ENCODE data around the gene SMG5. TPM values are rescaled to one million over a fixed set of nuclear protein-coding genes. Genes with fewer than 3 reads are reported as not detected.

SMG5 gene
- total RNA-seq, 1 experiment from 2014 or later, result 103 TPM

DNA sequence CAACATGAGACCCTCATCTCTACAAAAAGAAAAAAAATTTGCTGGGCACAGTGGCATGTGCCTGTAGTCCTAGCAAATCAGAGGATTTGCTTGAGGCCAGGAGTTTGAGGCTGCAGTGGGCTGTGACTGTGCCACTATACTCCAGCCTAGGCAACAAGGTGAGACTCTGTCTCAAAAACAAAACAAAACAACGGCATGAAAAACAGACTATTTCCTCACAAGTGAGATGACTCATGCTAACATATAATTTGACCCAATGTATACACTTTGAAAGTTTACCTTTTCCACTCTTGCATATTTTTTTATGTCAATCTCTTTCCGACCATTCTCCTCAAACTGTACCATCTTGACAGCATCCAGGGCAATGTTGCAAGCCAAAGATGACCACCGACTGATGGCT lies 37.9 kb upstream of the SMG5 start:
- no peak overlapping the region for H2BK120ac ChIP-seq (ENCODE audit: low read depth, low read length, poor library complexity, severe bottlenecking)
- no peak overlapping the region for H3K9ac ChIP-seq (ENCODE audit: extremely low read depth, insufficient read length, low read length)
- no peaks in the 10 kb centered on the region for H3K27me3 ChIP-seq (ENCODE audit: insufficient read depth, low read length)
- H3K18ac ChIP-seq (ENCODE audit: insufficient read length, low read depth, low read length), result no peak overlapping the region
- H3K23ac ChIP-seq (ENCODE audit: insufficient read length, low read depth, low read length), result no peak overlapping the region
- no peaks in the 10 kb centered on the region for H3K4me1 ChIP-seq (ENCODE audit: insufficient read depth, low read length)
- H3K9me3 Mint-ChIP-seq, result no peaks in the 10 kb centered on the region
- no peak overlapping the region for H2BK12ac ChIP-seq (ENCODE audit: insufficient read length, low read depth, low read length)
- H2BK15ac ChIP-seq (ENCODE audit: low read depth, low read length), result no peak overlapping the region
- H4K91ac ChIP-seq (ENCODE audit: insufficient read length, low read depth, low read length), result no peak overlapping the region
- no peak for DNase-seq
- H4K8ac ChIP-seq (replicated peaks; ENCODE audit: insufficient read length, low read depth, low read length), result no peak overlapping the region
- H3K27ac Mint-ChIP-seq, result no peak overlapping the region
- no peaks in the 10 kb centered on the region for H3K4me1 Mint-ChIP-seq
- H3K4ac ChIP-seq (ENCODE audit: low read depth, low read length), result no peak overlapping the region
- no peaks in the 10 kb centered on the region for H3K79me1 ChIP-seq (ENCODE audit: insufficient read depth, low read depth, low read length, poor library complexity, severe bottlenecking)
- no peak overlapping the region for H3K4me2 ChIP-seq (ENCODE audit: insufficient read depth, insufficient read length, low read length)
- H3K9me3 ChIP-seq (ENCODE audit: control insufficient read depth, low read depth, low read length), result no peaks in the 10 kb centered on the region
- H2BK20ac ChIP-seq (ENCODE audit: low read depth, low read length, poor library complexity, severe bottlenecking), result no peak overlapping the region
- no peak overlapping the region for H4K5ac ChIP-seq (ENCODE audit: insufficient read length, low read depth, low read length)
- H3K27me3 Mint-ChIP-seq (ENCODE audit: low read depth), result no peaks in the 10 kb centered on the region
- H2AFZ ChIP-seq (ENCODE audit: low read length), result no peak overlapping the region
- H4K20me1 ChIP-seq (ENCODE audit: control insufficient read depth, insufficient read depth, insufficient read length), result no peaks in the 10 kb centered on the region
- TF ChIP-seq, protein P1, sequence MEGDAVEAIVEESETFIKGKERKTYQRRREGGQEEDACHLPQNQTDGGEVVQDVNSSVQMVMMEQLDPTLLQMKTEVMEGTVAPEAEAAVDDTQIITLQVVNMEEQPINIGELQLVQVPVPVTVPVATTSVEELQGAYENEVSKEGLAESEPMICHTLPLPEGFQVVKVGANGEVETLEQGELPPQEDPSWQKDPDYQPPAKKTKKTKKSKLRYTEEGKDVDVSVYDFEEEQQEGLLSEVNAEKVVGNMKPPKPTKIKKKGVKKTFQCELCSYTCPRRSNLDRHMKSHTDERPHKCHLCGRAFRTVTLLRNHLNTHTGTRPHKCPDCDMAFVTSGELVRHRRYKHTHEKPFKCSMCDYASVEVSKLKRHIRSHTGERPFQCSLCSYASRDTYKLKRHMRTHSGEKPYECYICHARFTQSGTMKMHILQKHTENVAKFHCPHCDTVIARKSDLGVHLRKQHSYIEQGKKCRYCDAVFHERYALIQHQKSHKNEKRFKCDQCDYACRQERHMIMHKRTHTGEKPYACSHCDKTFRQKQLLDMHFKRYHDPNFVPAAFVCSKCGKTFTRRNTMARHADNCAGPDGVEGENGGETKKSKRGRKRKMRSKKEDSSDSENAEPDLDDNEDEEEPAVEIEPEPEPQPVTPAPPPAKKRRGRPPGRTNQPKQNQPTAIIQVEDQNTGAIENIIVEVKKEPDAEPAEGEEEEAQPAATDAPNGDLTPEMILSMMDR (conservative IDR thresholded peaks at IDR 0.05), result no peak
- no peak overlapping the region for H3K4me3 Mint-ChIP-seq
- no CpG with 5 or more reads among the region's 3 CpGs for WGBS (ENCODE audit: extremely low coverage, insufficient read length, low lambda C conversion rate)
- H3T11ph ChIP-seq (ENCODE audit: low read length), result no peak overlapping the region
- H3K27ac ChIP-seq (ENCODE audit: insufficient read length, low read depth, low read length), result no peak overlapping the region
- no peak overlapping the region for H2BK5ac ChIP-seq (ENCODE audit: insufficient read length, low read length)
- H3K56ac ChIP-seq (ENCODE audit: insufficient read length, low read depth, low read length), result no peak overlapping the region
- no peak overlapping the region for H3K14ac ChIP-seq (ENCODE audit: insufficient read depth, low read length)
- H3K36me3 Mint-ChIP-seq (ENCODE audit: insufficient read depth in 1 of 3, low read depth in 3 of 3), result peaks cover 64 to 96% (median 89%) of the 10 kb centered on the region in 3 experiments
- H3K79me2 ChIP-seq (ENCODE audit: insufficient read depth, low read length), result no peaks in the 10 kb centered on the region
- H2AK5ac ChIP-seq (ENCODE audit: insufficient read length, low read length), result no peak overlapping the region
- H3K23me2 ChIP-seq (ENCODE audit: insufficient read length, low read depth, low read length, poor library complexity, severe bottlenecking), result no peaks in the 10 kb centered on the region
